ENCODE measurements around the gene PCNA.
A peak's percentile ranks its signal among the peaks of the same experiment; 100 is the strongest.

- TF ChIP-seq POLR2A (IDR thresholded peaks at IDR 0.05) (peak; percentile 26 to 61), CTCF (IDR thresholded peaks at IDR 0.05) (peak in 2 of 4 experiments; percentile 35 to 49), POLR2AphosphoS5 (IDR thresholded peaks at IDR 0.05) (peak; percentile 47 to 93 (median 84))
Observed at GRCh38 chr20:5126512-5127203, 6.9 kb upstream of the PCNA start, which contains the start of gene CDS2.
